Transverse colon (tissue), 4 donors: ENCODE results near the gene SMYD3. TPM values are rescaled to one million over a fixed set of nuclear protein-coding genes. Genes with fewer than 3 reads are reported as not detected.

Experiments used
- DNase-seq: peaks from one replicate; pipeline ENCODE4 v3.0.0-alpha.2; 2019
- H3K27ac ChIP-seq, 4 donors: fragments of 200-600 bp; sonication (generic); 2 replicates each; pipeline ENCODE4 v1.5.1; 2016 to 2018; ENCODE audit warnings: inconsistent platforms in 4 of 4
- H3K27me3 ChIP-seq: fragments of 200-600 bp; sonication (generic); 2 replicates; pipeline ENCODE4 v1.5.1; 2017; ENCODE audit warnings: inconsistent platforms
- H3K36me3 ChIP-seq, 4 donors: fragments of 200-600 bp; sonication (generic); 2 replicates each; pipeline ENCODE4 v1.5.1; 2017 to 2019; ENCODE audit warnings: inconsistent platforms in 4 of 4
- H3K4me1 ChIP-seq, 4 donors: fragments of 200-600 bp; sonication (generic); 2 replicates each; pipeline ENCODE4 v1.5.1; 2017 to 2020; ENCODE audit warnings: inconsistent platforms in 4 of 4
- H3K4me3 ChIP-seq, 4 donors: fragments of 200-600 bp; sonication (generic); 1 replicate in 1 of 4; 2 replicates in 3 of 4; pipeline versions ENCODE4 v1.5.1 to v1.6.1; 2017 to 2019; ENCODE audit warnings: inconsistent platforms in 4 of 4
- H3K9me3 ChIP-seq, 2 donors: fragments of 200-600 bp; sonication (generic); 2 replicates each; pipeline ENCODE4 v1.5.1; 2017 to 2019; ENCODE audit warnings: inconsistent platforms in 2 of 2
- EP300 ChIP-seq: sonication (generic); formaldehyde crosslinking; IDR thresholded peaks from one replicate; pipeline ENCODE4 v1.6.1; 2017; ENCODE audit warnings: antibody characterized with exemption, low read depth
- POLR2A ChIP-seq: fragments of 450-650 bp; IDR thresholded peaks from one replicate; pipeline ENCODE4 v1.6.1; 2016; ENCODE audit warnings: antibody characterized with exemption, mild to moderate bottlenecking, moderate library complexity
- POLR2AphosphoS5 ChIP-seq, 3 donors: sonication (generic); formaldehyde crosslinking; IDR thresholded peaks; one replicate each; pipeline ENCODE4 v1.6.1; 2016; ENCODE audit warnings: antibody characterized with exemption in 3 of 3
- WGBS, 2 donors: methylation state at CpG; one replicate each; pipeline ENCODE4 v1.1.5; 2018; ENCODE audit warnings: low coverage in 1 of 2; 5-methylcytosine and 5-hydroxymethylcytosine counted together
- in situ Hi-C, 4 donors: fragments of 200-750 bp; cut with MboI; loops; one replicate each; pipeline versions ENCODE4 v1.15.0 to v1.15.1; 2017; ENCODE audit warnings: low sequenced_read_pairs in 3 of 4, low pct_ligation_motif_present in 1 of 4, low pct_unique_long_range_greater_than_20kb in 1 of 4
- intact Hi-C: fragments of 100-400 bp; cut with DNase I; formaldehyde crosslinking; loops from one replicate; pipeline ENCODE4 v1.15.1; 2023; ENCODE audit warnings: low total_unique reads
- total RNA-seq, 4 donors: library from RNA; depleted of rRNA; stranded (reverse); fragments of >200 nt; gene quantifications; one replicate each; pipeline ENCODE4 v1.1.0, GENCODE V29; 2016
- TF ChIP-seq, protein P1 (sequence below), 5 experiments: fragments of 200-600 bp in 3 of 5; fragments of 450-650 bp in 2 of 5; sonication (generic) in 3 of 5; IDR thresholded peaks; 1 replicate in 2 of 5; 2 replicates in 3 of 5; pipeline ENCODE4 v1.5.1; 2016 to 2017; ENCODE audit warnings: antibody characterized with exemption in 5 of 5, inconsistent platforms in 3 of 5, mild to moderate bottlenecking in 2 of 5, moderate library complexity in 1 of 5

Gene SMYD3
- total RNA-seq, 4 donors from 2014 or later: 10.5 to 31.3 (median 25.8) TPM

DNA sequence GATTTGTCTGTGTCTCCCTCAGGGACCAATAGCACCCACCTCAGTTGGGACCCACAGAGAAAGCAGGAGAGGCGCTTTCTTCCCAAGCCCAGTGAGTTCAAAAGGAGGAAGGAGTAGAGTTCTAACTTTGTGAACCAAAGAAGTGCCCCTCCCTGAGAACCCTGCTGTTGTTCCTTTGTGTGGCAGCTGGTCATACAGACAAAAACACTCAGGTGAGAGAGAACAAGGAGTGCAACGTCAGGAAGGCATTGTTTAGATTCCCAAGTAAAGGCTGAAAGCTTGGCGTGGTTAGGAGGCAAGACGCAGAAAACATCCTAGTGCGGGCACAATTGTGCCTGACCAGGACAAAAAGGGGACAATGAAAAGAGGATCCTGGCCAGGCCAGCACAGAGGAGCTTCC, 697.7 kb downstream of the SMYD3 start:
- no peak for TF ChIP-seq POLR2A
- no peak for TF ChIP-seq POLR2AphosphoS5 (IDR thresholded peaks at IDR 0.05)
- TF ChIP-seq EP300: no peak
- TF ChIP-seq, protein P1, sequence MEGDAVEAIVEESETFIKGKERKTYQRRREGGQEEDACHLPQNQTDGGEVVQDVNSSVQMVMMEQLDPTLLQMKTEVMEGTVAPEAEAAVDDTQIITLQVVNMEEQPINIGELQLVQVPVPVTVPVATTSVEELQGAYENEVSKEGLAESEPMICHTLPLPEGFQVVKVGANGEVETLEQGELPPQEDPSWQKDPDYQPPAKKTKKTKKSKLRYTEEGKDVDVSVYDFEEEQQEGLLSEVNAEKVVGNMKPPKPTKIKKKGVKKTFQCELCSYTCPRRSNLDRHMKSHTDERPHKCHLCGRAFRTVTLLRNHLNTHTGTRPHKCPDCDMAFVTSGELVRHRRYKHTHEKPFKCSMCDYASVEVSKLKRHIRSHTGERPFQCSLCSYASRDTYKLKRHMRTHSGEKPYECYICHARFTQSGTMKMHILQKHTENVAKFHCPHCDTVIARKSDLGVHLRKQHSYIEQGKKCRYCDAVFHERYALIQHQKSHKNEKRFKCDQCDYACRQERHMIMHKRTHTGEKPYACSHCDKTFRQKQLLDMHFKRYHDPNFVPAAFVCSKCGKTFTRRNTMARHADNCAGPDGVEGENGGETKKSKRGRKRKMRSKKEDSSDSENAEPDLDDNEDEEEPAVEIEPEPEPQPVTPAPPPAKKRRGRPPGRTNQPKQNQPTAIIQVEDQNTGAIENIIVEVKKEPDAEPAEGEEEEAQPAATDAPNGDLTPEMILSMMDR (IDR thresholded peaks at IDR 0.05): no peak
- H3K27ac ChIP-seq: no peak overlapping the region
- no peaks in the 10 kb centered on the region for H3K36me3 ChIP-seq
- no peak for DNase-seq
- no peak overlapping the region for H3K4me3 ChIP-seq
- H3K27me3 ChIP-seq: no peaks in the 10 kb centered on the region
- no peaks in the 10 kb centered on the region for H3K9me3 ChIP-seq
- peaks cover 0 to 3% (median 0%) of the 10 kb centered on the region in 4 donors for H3K4me1 ChIP-seq
- intact Hi-C loops (no loop called here), in situ Hi-C loops (no loop called here)
- WGBS, 2 donors: 60 to 87% methylated on average over 2 to 5 of the region's 5 CpGs

DNA sequence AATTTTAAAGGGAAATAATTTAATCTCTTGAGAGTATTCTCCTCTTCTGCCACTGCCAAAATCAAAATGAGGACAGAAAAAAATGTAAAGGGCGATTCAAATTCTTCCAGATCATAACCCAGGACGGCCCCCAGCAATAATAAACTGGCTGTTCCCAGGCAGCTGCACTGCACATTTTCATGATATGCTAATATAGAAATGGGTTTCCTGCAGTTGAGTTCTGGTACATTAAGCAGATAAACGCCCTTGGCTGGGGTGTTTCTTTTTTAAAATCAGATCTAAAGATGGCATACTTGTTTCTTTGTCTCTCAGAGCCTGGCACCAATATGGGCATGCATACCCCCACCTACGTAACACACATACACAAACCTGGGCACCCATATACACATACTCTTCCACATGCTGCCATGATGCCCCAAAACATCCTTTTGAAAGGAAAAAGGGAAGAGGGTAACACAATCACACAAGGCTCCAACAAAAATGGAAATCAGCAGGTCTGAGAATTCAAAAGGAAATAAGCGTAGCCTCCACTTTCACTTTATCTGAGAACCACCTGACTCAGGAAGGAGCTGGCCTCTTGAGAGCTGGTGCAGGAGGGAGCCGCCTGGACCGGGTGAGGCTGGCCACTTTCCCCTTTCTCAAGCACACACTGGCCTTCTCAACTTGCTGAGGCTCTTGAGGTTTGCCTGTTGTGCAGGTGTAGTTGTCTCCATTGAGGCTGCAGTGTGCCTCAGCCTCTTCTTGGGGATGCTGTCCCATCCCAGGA, 698.9 kb downstream of the SMYD3 start:
- 67 to 78% methylated on average over 6 to 7 of the region's 7 CpGs for WGBS, 2 donors
- H3K9me3 ChIP-seq: no peaks in the 10 kb centered on the region
- no peak for DNase-seq
- in situ Hi-C loops (no loop called here), intact Hi-C loops (no loop called here)
- no peaks in the 10 kb centered on the region for H3K27me3 ChIP-seq
- no peaks in the 10 kb centered on the region for H3K36me3 ChIP-seq
- TF ChIP-seq POLR2AphosphoS5 (IDR thresholded peaks at IDR 0.05): no peak
- TF ChIP-seq, protein P1 (IDR thresholded peaks at IDR 0.05): no peak
- no peak for TF ChIP-seq POLR2A
- TF ChIP-seq EP300: no peak
- H3K4me3 ChIP-seq: no peak overlapping the region
- no peak overlapping the region for H3K27ac ChIP-seq
- H3K4me1 ChIP-seq: peaks cover 0 to 3% (median 0%) of the 10 kb centered on the region in 4 donors

DNA sequence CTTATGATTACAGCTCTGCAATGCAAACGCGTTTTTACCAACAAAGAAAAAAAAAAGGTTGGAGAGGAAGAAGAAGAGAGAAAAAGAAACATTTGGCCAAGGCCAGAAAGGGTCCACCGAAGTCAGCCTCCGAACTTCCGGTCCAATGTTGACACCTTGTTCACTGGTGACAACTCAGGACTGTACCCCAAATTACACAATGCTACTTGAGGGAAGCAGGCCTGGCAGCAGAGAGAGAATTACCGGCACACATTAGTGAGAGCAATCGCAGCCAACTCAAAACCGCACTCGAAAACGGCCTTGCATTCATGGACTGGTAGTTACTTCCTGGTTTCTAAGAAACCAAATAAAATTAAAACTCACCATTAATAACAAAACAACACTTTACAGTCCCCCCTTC, 699.8 kb downstream of the SMYD3 start:
- no peaks in the 10 kb centered on the region for H3K36me3 ChIP-seq
- H3K27ac ChIP-seq: no peak overlapping the region
- TF ChIP-seq POLR2A (no peak), POLR2AphosphoS5 (IDR thresholded peaks at IDR 0.05) (no peak), EP300 (no peak)
- TF ChIP-seq, protein P1 (IDR thresholded peaks at IDR 0.05): no peak
- intact Hi-C loops (no loop called here), in situ Hi-C loops (no loop called here)
- peaks cover 0 to 3% (median 0%) of the 10 kb centered on the region in 4 donors for H3K4me1 ChIP-seq
- H3K4me3 ChIP-seq: no peak overlapping the region
- no peaks in the 10 kb centered on the region for H3K27me3 ChIP-seq
- H3K9me3 ChIP-seq: no peaks in the 10 kb centered on the region
- WGBS, 2 donors: 69 to 72% methylated on average over 10 of the region's 10 CpGs
- DNase-seq: no peak

DNA sequence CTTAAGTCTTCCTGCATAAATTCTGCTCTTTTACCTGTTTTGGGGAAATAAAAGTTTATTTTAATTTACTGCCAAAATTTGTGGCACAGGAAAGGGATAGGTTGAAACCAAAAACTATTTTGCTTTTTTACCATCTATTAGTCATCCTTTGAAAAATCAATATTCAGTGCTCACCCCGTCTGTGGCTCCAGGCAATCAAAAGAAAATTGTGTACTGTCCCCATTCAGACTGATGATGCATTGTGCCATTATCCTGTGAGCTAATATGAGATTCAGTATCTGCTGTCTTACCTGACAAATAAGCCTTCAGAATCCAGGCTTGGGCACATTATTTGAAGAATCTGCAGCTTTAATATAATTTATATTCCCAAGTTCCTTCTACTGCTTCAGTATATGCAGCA, 701.5 kb downstream of the SMYD3 start:
- intact Hi-C loops: no loop called here
- no peak overlapping the region for H3K27ac ChIP-seq
- no peaks in the 10 kb centered on the region for H3K36me3 ChIP-seq
- H3K4me3 ChIP-seq: no peak overlapping the region
- 0% methylated on average over 1 of the region's 1 CpG; no CpG with 5 or more reads in 1 of the 2 donors for WGBS, 2 donors
- H3K27me3 ChIP-seq: no peaks in the 10 kb centered on the region
- in situ Hi-C loops: no loop called here
- no peak for TF ChIP-seq POLR2A
- no peak for TF ChIP-seq EP300
- TF ChIP-seq POLR2AphosphoS5 (IDR thresholded peaks at IDR 0.05): no peak
- TF ChIP-seq, protein P1 (IDR thresholded peaks at IDR 0.05): no peak
- H3K9me3 ChIP-seq: no peaks in the 10 kb centered on the region
- H3K4me1 ChIP-seq: no peaks in the 10 kb centered on the region
- DNase-seq: no peak
